Liver (tissue), 9 donors: ENCODE data around the gene PPP6C. TPM values are rescaled to one million over a fixed set of nuclear protein-coding genes. Genes with fewer than 3 reads are reported as not detected.

Experiments
- DNase-seq: peaks from one replicate; pipeline ENCODE4 v3.0.0-alpha.2; 2017; ENCODE audit warnings: low spot score
- H3K27ac ChIP-seq, 2 donors: one replicate each; pipeline ENCODE4 v1.7.0; 2013; ENCODE audit warnings: inconsistent platforms in 2 of 2, low read length in 2 of 2, control low read depth in 1 of 2, low read depth in 1 of 2, mild to moderate bottlenecking in 1 of 2
- H3K27me3 ChIP-seq, 4 donors: one replicate each; pipeline versions ENCODE4 v1.6.1 to v1.7.0; 2013; ENCODE audit warnings: low read length in 3 of 4, inconsistent platforms in 1 of 4, mild to moderate bottlenecking in 1 of 4, moderate library complexity in 1 of 4; ENCODE audit not compliant: control insufficient read depth in 4 of 4, insufficient read depth in 4 of 4
- H3K36me3 ChIP-seq, 4 donors: one replicate each; pipeline versions ENCODE4 v1.6.1 to v1.7.0; 2013; ENCODE audit warnings: low read length in 3 of 4, mild to moderate bottlenecking in 3 of 4, low read depth in 1 of 4, moderate library complexity in 1 of 4; ENCODE audit not compliant: control insufficient read depth in 4 of 4, insufficient read depth in 3 of 4
- H3K4me1 ChIP-seq, 4 donors: one replicate each; pipeline versions ENCODE4 v1.6.1 to v1.7.0; 2013; ENCODE audit warnings: low read length in 3 of 4, mild to moderate bottlenecking in 3 of 4, moderate library complexity in 1 of 4; ENCODE audit not compliant: control insufficient read depth in 4 of 4, insufficient read depth in 4 of 4
- H3K4me3 ChIP-seq, 3 donors: one replicate each; pipeline versions ENCODE4 v1.6.1 to v1.7.0; 2013; ENCODE audit warnings: low read length in 3 of 3, control low read depth in 1 of 3, low read depth in 1 of 3, mild to moderate bottlenecking in 1 of 3
- H3K9ac ChIP-seq, 2 donors: one replicate each; pipeline ENCODE4 v1.7.0; 2013; ENCODE audit warnings: low read length in 2 of 2, mild to moderate bottlenecking in 2 of 2, moderate library complexity in 2 of 2, control low read depth in 1 of 2, low read depth in 1 of 2
- H3K9me3 ChIP-seq, 4 donors: one replicate each; pipeline versions ENCODE4 v1.6.1 to v1.7.0; 2013; ENCODE audit warnings: low read length in 3 of 4; ENCODE audit not compliant: control insufficient read depth in 4 of 4
- EGR1 ChIP-seq, 2 donors: IDR thresholded peaks; 2 replicates each; pipeline ENCODE4 v1.6.1; 2016 to 2018; ENCODE audit warnings: antibody characterized with exemption in 2 of 2, low read depth in 2 of 2
- FOXA1 ChIP-seq: IDR thresholded peaks from 2 replicates; pipeline ENCODE4 v1.6.1; 2016; ENCODE audit warnings: antibody characterized with exemption
- FOXA2 ChIP-seq: IDR thresholded peaks from 2 replicates; pipeline ENCODE4 v1.6.1; 2016; ENCODE audit warnings: antibody characterized with exemption
- GABPA ChIP-seq, 2 donors: IDR thresholded peaks in 1 of 2; conservative IDR thresholded peaks in 1 of 2; 2 replicates each; pipeline ENCODE4 v1.6.1; 2016; ENCODE audit warnings: antibody characterized with exemption in 2 of 2, mild to moderate bottlenecking in 1 of 2, moderate library complexity in 1 of 2
- HNF4A ChIP-seq, 2 donors: conservative IDR thresholded peaks; 2 replicates each; pipeline ENCODE4 v1.6.1; 2016; ENCODE audit warnings: antibody characterized with exemption in 2 of 2, mild to moderate bottlenecking in 2 of 2
- HNF4G ChIP-seq: IDR thresholded peaks from 2 replicates; pipeline ENCODE4 v1.6.1; 2016; ENCODE audit warnings: antibody characterized with exemption
- JUND ChIP-seq, 2 donors: IDR thresholded peaks; 2 replicates each; pipeline ENCODE4 v1.6.1; 2016; ENCODE audit warnings: antibody characterized with exemption in 2 of 2
- NR2F2 ChIP-seq: IDR thresholded peaks from 2 replicates; pipeline ENCODE4 v1.6.1; 2016; ENCODE audit warnings: antibody characterized with exemption
- RAD21 ChIP-seq, 2 donors: IDR thresholded peaks; 2 replicates each; pipeline ENCODE4 v1.6.1; 2016; ENCODE audit warnings: antibody characterized with exemption in 2 of 2, mild to moderate bottlenecking in 2 of 2
- RXRA ChIP-seq, 2 donors: IDR thresholded peaks; 2 replicates each; pipeline ENCODE4 v1.6.1; 2017 to 2018; ENCODE audit warnings: antibody characterized with exemption in 2 of 2, mild to moderate bottlenecking in 1 of 2
- SP1 ChIP-seq: IDR thresholded peaks from 2 replicates; pipeline ENCODE4 v1.6.1; 2018; ENCODE audit warnings: antibody characterized with exemption, mild to moderate bottlenecking
- TAF1 ChIP-seq: conservative IDR thresholded peaks from 2 replicates; pipeline ENCODE4 v1.6.1; 2016; ENCODE audit warnings: antibody characterized with exemption, mild to moderate bottlenecking
- YY1 ChIP-seq: IDR thresholded peaks from 2 replicates; pipeline ENCODE4 v1.6.1; 2016; ENCODE audit warnings: antibody characterized with exemption, mild to moderate bottlenecking
- WGBS: extraction: QIAGEN DNeasy Blood & Tissue Kit; methylation state at CpG from one replicate; pipeline ENCODE4 v1.1.7; 2013; 5-methylcytosine and 5-hydroxymethylcytosine counted together
- polyA plus RNA-seq, 2 donors: library from polyadenylated mRNA; stranded (reverse) in 1 of 2; unstranded in 1 of 2; fragments of 200-250 nt in 1 of 2; fragments of >200 nt in 1 of 2; fragmentation: Nextera tagmentation in 1 of 2; extraction: Ambion mirVana in 1 of 2; gene quantifications; one replicate each; pipeline versions ENCODE4 v1.2.1 to v1.2.3, GENCODE V29; 2013 to 2015
- total RNA-seq, 2 donors: library from RNA; depleted of rRNA; stranded (reverse); fragments of >200 nt; gene quantifications; one replicate each; pipeline ENCODE4 v1.2.3, GENCODE V29; 2014
- TF ChIP-seq, protein P1 (sequence below): IDR thresholded peaks from 2 replicates; pipeline ENCODE4 v1.6.1; 2016; ENCODE audit warnings: antibody characterized with exemption
- TF ChIP-seq, protein P2 (sequence below): IDR thresholded peaks from 2 replicates; pipeline ENCODE4 v1.6.1; 2016; ENCODE audit warnings: antibody characterized with exemption
- TF ChIP-seq, protein P3 (sequence below): IDR thresholded peaks from 2 replicates; pipeline ENCODE4 v1.6.1; 2016; ENCODE audit warnings: antibody characterized with exemption, mild to moderate bottlenecking
- TF ChIP-seq, protein P4 (sequence below): IDR thresholded peaks from 2 replicates; pipeline ENCODE4 v1.6.1; 2016; ENCODE audit warnings: antibody characterized with exemption
- TF ChIP-seq, protein P5 (sequence below): fragments of 150-350 bp; IDR thresholded peaks from 2 replicates; pipeline ENCODE4 v1.5.1; 2017; ENCODE audit warnings: improper control_type of control experiment, low read depth, low read length; ENCODE audit not compliant: missing input control
- donor health status: healthy.
- donor health status: healthy.
- donor health status: healthy.
- donor health status: healthy.
- donor health status: healthy.

Gene PPP6C
- total and polyA plus RNA-seq, 4 donors = 10.1 to 14.8 (median 12.2) TPM

DNA sequence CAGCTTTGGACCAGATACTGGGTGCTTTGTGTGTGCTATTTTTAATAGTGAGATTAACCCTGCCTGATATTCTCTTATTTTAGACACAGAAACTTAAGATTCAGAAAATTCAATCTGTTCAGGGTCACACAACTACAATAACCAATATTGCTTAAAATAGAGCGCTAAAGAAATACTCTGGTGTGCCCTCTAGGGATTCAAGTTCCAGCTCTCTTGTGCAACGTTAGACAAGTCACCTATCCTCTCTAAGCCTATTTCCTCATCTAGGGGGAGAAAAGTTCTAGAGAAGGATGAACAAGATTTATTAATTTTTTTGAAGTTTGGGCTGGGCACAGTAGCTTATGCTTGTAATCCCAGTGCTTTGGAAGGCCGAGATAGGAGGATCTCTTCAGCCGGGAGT is 44.2 kb downstream of the PPP6C start (continued):
- TF ChIP-seq FOXA1 = no peak
- no peak for TF ChIP-seq NR2F2
- no peak for TF ChIP-seq EGR1 (IDR thresholded peaks at IDR 0.05; ENCODE audit: low read depth in 2 of 2)
- TF ChIP-seq HNF4A (conservative IDR thresholded peaks at IDR 0.05) = peak in 1 of 2 donors; percentile 36

DNA sequence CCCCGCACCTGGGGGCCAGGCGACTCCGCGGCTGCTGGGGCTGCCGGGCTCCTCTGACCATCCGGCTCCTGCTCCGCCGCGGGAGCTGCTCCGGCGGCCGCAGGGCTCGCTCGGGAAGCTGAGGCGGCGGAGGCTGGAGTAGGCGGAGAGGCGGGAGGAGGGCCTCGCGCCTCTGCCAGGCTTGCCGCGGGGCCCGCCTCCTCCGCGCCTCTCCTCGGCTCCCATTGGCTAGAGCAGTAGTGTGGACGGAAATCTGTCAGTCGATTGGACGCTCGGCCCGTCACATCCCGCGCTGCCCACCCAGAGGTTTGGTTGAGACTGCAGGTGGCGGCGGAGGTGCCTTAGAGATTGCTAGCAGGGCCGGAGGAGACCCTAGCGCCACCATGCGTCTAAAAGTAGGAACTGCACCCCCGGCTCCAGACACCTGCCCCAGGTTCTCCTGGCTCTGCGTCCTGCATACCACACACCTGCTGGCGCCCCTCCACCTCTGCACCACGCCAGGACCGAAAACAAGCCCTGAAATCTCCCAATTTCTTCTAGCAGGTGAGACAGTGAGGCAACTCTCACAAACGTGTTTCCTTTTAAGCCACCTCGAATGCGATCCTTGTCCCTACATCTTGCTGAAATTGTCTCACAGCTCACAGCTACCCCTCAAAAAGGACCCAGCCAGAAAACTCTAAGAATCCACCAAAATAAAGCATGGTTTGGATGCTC is 46.1 kb downstream of the PPP6C start, which contains the start of gene SCAI:
TSS of gene SCAI (minus strand) at position 152 of the 714 bp plus-strand sequence. CDS start at position 61, 91 bp downstream.
- Histone ChIP-seq H3K9ac (peak within 1 kb of the TSS; percentile 54 to 61), H3K4me3 (peak within 1 kb of the TSS; percentile 67 to 100 (median 75)), H3K36me3 (peaks cover 0 to 2% (median under 1%) of the 10 kb centered on the region in 4 donors), H3K27ac (no peak within 1 kb of the TSS), H3K27me3 (no peaks in the 10 kb centered on the region), H3K4me1 (peaks cover 5 to 17% (median 11%) of the 10 kb centered on the region in 4 donors), H3K9me3 (no peaks in the 10 kb centered on the region)
- TF ChIP-seq HNF4A (conservative IDR thresholded peaks at IDR 0.05) = peak; percentile 3 to 42
- peak in 1 of 2 donors; percentile 2 for TF ChIP-seq JUND (IDR thresholded peaks at IDR 0.05)
- peak; percentile 93 to 96 for TF ChIP-seq RAD21 (IDR thresholded peaks at IDR 0.05)
- TF ChIP-seq, protein P1, sequence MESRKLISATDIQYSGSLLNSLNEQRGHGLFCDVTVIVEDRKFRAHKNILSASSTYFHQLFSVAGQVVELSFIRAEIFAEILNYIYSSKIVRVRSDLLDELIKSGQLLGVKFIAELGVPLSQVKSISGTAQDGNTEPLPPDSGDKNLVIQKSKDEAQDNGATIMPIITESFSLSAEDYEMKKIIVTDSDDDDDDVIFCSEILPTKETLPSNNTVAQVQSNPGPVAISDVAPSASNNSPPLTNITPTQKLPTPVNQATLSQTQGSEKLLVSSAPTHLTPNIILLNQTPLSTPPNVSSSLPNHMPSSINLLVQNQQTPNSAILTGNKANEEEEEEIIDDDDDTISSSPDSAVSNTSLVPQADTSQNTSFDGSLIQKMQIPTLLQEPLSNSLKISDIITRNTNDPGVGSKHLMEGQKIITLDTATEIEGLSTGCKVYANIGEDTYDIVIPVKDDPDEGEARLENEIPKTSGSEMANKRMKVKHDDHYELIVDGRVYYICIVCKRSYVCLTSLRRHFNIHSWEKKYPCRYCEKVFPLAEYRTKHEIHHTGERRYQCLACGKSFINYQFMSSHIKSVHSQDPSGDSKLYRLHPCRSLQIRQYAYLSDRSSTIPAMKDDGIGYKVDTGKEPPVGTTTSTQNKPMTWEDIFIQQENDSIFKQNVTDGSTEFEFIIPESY = no peak
- TF ChIP-seq, protein P2, sequence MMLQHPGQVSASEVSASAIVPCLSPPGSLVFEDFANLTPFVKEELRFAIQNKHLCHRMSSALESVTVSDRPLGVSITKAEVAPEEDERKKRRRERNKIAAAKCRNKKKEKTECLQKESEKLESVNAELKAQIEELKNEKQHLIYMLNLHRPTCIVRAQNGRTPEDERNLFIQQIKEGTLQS = no peak
- TF ChIP-seq SP1 = peak; percentile 94
- TF ChIP-seq FOXA1 = no peak
- TF ChIP-seq, protein P3, sequence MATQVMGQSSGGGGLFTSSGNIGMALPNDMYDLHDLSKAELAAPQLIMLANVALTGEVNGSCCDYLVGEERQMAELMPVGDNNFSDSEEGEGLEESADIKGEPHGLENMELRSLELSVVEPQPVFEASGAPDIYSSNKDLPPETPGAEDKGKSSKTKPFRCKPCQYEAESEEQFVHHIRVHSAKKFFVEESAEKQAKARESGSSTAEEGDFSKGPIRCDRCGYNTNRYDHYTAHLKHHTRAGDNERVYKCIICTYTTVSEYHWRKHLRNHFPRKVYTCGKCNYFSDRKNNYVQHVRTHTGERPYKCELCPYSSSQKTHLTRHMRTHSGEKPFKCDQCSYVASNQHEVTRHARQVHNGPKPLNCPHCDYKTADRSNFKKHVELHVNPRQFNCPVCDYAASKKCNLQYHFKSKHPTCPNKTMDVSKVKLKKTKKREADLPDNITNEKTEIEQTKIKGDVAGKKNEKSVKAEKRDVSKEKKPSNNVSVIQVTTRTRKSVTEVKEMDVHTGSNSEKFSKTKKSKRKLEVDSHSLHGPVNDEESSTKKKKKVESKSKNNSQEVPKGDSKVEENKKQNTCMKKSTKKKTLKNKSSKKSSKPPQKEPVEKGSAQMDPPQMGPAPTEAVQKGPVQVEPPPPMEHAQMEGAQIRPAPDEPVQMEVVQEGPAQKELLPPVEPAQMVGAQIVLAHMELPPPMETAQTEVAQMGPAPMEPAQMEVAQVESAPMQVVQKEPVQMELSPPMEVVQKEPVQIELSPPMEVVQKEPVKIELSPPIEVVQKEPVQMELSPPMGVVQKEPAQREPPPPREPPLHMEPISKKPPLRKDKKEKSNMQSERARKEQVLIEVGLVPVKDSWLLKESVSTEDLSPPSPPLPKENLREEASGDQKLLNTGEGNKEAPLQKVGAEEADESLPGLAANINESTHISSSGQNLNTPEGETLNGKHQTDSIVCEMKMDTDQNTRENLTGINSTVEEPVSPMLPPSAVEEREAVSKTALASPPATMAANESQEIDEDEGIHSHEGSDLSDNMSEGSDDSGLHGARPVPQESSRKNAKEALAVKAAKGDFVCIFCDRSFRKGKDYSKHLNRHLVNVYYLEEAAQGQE = peak; percentile 16
- TF ChIP-seq YY1 = peak; percentile 47
- TF ChIP-seq GABPA (IDR thresholded peaks at IDR 0.05 in 1 of 2, conservative IDR thresholded peaks at IDR 0.05 in 1 of 2) = peak in 1 of 2 donors; percentile 56
- TF ChIP-seq RXRA (IDR thresholded peaks at IDR 0.05) = peak; percentile 11 to 49
- TF ChIP-seq, protein P4, sequence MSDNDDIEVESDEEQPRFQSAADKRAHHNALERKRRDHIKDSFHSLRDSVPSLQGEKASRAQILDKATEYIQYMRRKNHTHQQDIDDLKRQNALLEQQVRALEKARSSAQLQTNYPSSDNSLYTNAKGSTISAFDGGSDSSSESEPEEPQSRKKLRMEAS = peak; percentile 38
- TF ChIP-seq HNF4G = no peak
- TF ChIP-seq EGR1 (IDR thresholded peaks at IDR 0.05; ENCODE audit: low read depth in 2 of 2) = no peak
- peak; percentile 29 for TF ChIP-seq FOXA2
- no peak for TF ChIP-seq TAF1
- TF ChIP-seq, protein P5, sequence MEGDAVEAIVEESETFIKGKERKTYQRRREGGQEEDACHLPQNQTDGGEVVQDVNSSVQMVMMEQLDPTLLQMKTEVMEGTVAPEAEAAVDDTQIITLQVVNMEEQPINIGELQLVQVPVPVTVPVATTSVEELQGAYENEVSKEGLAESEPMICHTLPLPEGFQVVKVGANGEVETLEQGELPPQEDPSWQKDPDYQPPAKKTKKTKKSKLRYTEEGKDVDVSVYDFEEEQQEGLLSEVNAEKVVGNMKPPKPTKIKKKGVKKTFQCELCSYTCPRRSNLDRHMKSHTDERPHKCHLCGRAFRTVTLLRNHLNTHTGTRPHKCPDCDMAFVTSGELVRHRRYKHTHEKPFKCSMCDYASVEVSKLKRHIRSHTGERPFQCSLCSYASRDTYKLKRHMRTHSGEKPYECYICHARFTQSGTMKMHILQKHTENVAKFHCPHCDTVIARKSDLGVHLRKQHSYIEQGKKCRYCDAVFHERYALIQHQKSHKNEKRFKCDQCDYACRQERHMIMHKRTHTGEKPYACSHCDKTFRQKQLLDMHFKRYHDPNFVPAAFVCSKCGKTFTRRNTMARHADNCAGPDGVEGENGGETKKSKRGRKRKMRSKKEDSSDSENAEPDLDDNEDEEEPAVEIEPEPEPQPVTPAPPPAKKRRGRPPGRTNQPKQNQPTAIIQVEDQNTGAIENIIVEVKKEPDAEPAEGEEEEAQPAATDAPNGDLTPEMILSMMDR = peak; percentile 99
- TF ChIP-seq NR2F2 = no peak
- DNase-seq = peak; percentile 97
- 1% methylated on average over 46 of the region's 46 CpGs for WGBS
